ENCODE data around the gene OR4E2.

Gene OR4E2

DNA sequence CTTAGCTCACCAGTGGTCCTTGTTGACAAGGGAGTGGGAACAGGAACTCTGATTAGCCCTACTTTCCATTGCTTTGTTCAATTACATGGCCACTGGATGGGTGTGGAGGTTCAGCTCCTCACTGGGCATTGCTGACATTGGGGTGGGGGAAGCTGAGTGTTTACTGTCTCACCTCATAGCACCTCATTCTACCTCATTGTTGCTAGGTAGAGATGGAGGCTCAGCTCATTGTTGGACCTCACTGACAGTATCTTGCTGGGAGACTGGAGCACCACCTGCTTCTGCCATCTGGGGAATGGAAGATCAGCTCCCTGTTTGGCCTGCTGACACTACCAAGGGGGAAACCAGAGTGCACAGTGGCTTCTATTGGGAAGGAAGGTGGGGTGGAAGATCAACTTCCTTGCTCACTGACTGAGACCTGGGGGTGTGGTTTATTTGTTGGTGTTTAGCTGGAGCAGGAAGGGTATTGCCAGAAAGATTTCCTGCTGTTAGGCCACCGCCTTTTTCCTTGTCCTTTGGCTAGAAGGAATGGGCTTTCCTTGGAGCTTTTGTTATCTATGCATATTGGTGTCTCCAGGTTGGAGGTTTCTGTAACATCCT lies 1.3 kb upstream of the OR4E2 start:
- Histone ChIP-seq H3K18ac (ENCODE audit: low read length) (no peak overlapping the region), H3K36me3 (ENCODE audit: control insufficient read depth, insufficient read depth, low read length) (no peaks in the 10 kb centered on the region), H3K9ac (ENCODE audit: low read length) (no peak overlapping the region), H3K79me2 (ENCODE audit: control insufficient read depth, insufficient read depth, low read length) (no peaks in the 10 kb centered on the region), H3K23ac (ENCODE audit: low read length) (no peak overlapping the region), H4K5ac (ENCODE audit: low read length) (no peak overlapping the region), H3K79me1 (ENCODE audit: low read length) (no peaks in the 10 kb centered on the region), H2BK15ac (replicated peaks; ENCODE audit: low read depth) (no peak overlapping the region), H3K27ac (ENCODE audit: low read depth, low read length) (no peak overlapping the region), H3K4me2 (ENCODE audit: low read length) (no peak overlapping the region), H3K27me3 (ENCODE audit: insufficient read depth, low read length, poor library complexity) (no peaks in the 10 kb centered on the region), H3K4me3 (ENCODE audit: low read length) (no peak overlapping the region), H3K4me1 (ENCODE audit: control insufficient read depth, low read depth, low read length) (peaks cover 3% of the 10 kb centered on the region), H2AK5ac (ENCODE audit: low read length) (no peak overlapping the region), H4K8ac (ENCODE audit: low read depth, low read length) (no peak overlapping the region), H3K56ac (ENCODE audit: low read length) (no peak overlapping the region), H2BK5ac (ENCODE audit: low read length) (no peak overlapping the region), H3K4ac (ENCODE audit: low read depth, low read length) (no peak overlapping the region), H2BK120ac (ENCODE audit: low read depth, low read length) (no peak overlapping the region)
- no CpG with 5 or more reads among the region's 1 CpG for WGBS (ENCODE audit: extremely low coverage, insufficient coverage, low lambda C conversion rate)
- peak; percentile 22 for DNase-seq

DNA sequence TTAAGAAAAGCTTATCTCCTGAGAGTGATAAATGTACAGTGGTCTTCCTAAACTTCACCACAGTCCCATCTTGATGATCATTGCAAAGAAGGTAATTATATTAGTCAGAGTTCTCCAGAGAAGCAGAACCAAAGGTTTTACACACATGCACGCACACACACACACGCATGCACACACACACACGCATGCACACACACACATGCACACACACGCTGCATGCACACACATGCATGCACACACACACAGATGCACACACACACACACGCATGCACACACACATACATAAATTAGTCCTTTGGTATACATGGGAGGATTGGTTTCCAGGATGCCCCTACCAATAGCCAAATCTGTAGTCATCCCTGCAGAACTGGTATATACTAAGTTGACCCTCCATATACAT lies 580 bp downstream of the OR4E2 start:
- Histone ChIP-seq H3K79me2 (ENCODE audit: control insufficient read depth, insufficient read depth, low read length) (no peaks in the 10 kb centered on the region), H3K23ac (ENCODE audit: low read length) (no peak overlapping the region), H3K4me1 (ENCODE audit: control insufficient read depth, low read depth, low read length) (peaks cover 3% of the 10 kb centered on the region), H2BK5ac (ENCODE audit: low read length) (no peak overlapping the region), H2AK5ac (ENCODE audit: low read length) (no peak overlapping the region), H3K9ac (ENCODE audit: low read length) (no peak overlapping the region), H2BK120ac (ENCODE audit: low read depth, low read length) (no peak overlapping the region), H3K56ac (ENCODE audit: low read length) (no peak overlapping the region), H3K4ac (ENCODE audit: low read depth, low read length) (no peak overlapping the region), H3K36me3 (ENCODE audit: control insufficient read depth, insufficient read depth, low read length) (no peaks in the 10 kb centered on the region), H3K27me3 (ENCODE audit: insufficient read depth, low read length, poor library complexity) (no peaks in the 10 kb centered on the region), H4K5ac (ENCODE audit: low read length) (no peak overlapping the region), H3K18ac (ENCODE audit: low read length) (no peak overlapping the region), H3K4me2 (ENCODE audit: low read length) (no peak overlapping the region), H2BK15ac (replicated peaks; ENCODE audit: low read depth) (no peak overlapping the region), H4K8ac (ENCODE audit: low read depth, low read length) (no peak overlapping the region), H3K27ac (ENCODE audit: low read depth, low read length) (no peak overlapping the region), H3K79me1 (ENCODE audit: low read length) (no peaks in the 10 kb centered on the region), H3K4me3 (ENCODE audit: low read length) (no peak overlapping the region)
- no peak for DNase-seq
- WGBS (ENCODE audit: extremely low coverage, insufficient coverage, low lambda C conversion rate), result no CpG with 5 or more reads among the region's 5 CpGs

DNA sequence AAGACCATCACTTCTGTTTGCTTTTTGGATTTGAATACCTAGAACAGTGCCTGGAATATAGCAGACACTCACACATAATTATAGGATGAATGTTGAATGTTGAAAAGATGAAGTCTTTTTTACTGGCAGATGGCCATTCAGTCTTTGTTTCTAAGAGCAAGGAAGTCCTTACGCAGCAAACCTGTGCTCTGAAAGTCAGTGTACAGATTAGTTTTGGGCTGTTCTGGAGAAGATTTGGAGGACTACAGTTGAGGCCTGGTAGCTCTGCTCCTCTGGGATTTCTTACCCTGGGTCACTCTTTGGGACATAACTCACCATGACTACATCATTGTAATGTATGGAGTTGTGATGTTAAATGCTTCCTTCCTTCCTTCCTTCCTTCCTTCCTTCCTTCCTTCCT lies 3.3 kb downstream of the OR4E2 start:
- Histone ChIP-seq H3K27ac (ENCODE audit: low read depth, low read length) (no peak overlapping the region), H4K8ac (ENCODE audit: low read depth, low read length) (no peak overlapping the region), H3K36me3 (ENCODE audit: control insufficient read depth, insufficient read depth, low read length) (no peaks in the 10 kb centered on the region), H3K4me1 (ENCODE audit: control insufficient read depth, low read depth, low read length) (peaks cover 3% of the 10 kb centered on the region), H3K4ac (ENCODE audit: low read depth, low read length) (no peak overlapping the region), H2AK5ac (ENCODE audit: low read length) (no peak overlapping the region), H3K4me3 (ENCODE audit: low read length) (no peak overlapping the region), H3K23ac (ENCODE audit: low read length) (no peak overlapping the region), H3K56ac (ENCODE audit: low read length) (no peak overlapping the region), H3K9ac (ENCODE audit: low read length) (no peak overlapping the region), H2BK120ac (ENCODE audit: low read depth, low read length) (no peak overlapping the region), H4K5ac (ENCODE audit: low read length) (no peak overlapping the region), H3K18ac (ENCODE audit: low read length) (no peak overlapping the region), H2BK15ac (replicated peaks; ENCODE audit: low read depth) (no peak overlapping the region), H2BK5ac (ENCODE audit: low read length) (no peak overlapping the region), H3K4me2 (ENCODE audit: low read length) (no peak overlapping the region), H3K27me3 (ENCODE audit: insufficient read depth, low read length, poor library complexity) (no peaks in the 10 kb centered on the region), H3K79me1 (ENCODE audit: low read length) (no peaks in the 10 kb centered on the region), H3K79me2 (ENCODE audit: control insufficient read depth, insufficient read depth, low read length) (no peaks in the 10 kb centered on the region)
- no peak for DNase-seq
- WGBS (ENCODE audit: extremely low coverage, insufficient coverage, low lambda C conversion rate), result no CpG with 5 or more reads among the region's 1 CpG

GRCh38 chr14:21668377-21668776 lies 14.7 kb downstream of the OR4E2 start:
- H3K27ac ChIP-seq (ENCODE audit: low read depth, low read length), result no peak overlapping the region
- no peak overlapping the region for H3K4ac ChIP-seq (ENCODE audit: low read depth, low read length)
- no peak overlapping the region for H3K4me2 ChIP-seq (ENCODE audit: low read length)
- H3K4me1 ChIP-seq (ENCODE audit: control insufficient read depth, low read depth, low read length), result no peaks in the 10 kb centered on the region
- no peak overlapping the region for H3K18ac ChIP-seq (ENCODE audit: low read length)
- no peaks in the 10 kb centered on the region for H3K36me3 ChIP-seq (ENCODE audit: control insufficient read depth, insufficient read depth, low read length)
- no peak overlapping the region for H3K4me3 ChIP-seq (ENCODE audit: low read length)
- no peak overlapping the region for H4K8ac ChIP-seq (ENCODE audit: low read depth, low read length)
- H3K56ac ChIP-seq (ENCODE audit: low read length), result no peak overlapping the region
- no peak overlapping the region for H2BK120ac ChIP-seq (ENCODE audit: low read depth, low read length)
- H4K5ac ChIP-seq (ENCODE audit: low read length), result no peak overlapping the region
- no CpG with 5 or more reads among the region's 3 CpGs for WGBS (ENCODE audit: extremely low coverage, insufficient coverage, low lambda C conversion rate)
- no peaks in the 10 kb centered on the region for H3K79me2 ChIP-seq (ENCODE audit: control insufficient read depth, insufficient read depth, low read length)
- no peak overlapping the region for H3K23ac ChIP-seq (ENCODE audit: low read length)
- H3K27me3 ChIP-seq (ENCODE audit: insufficient read depth, low read length, poor library complexity), result no peaks in the 10 kb centered on the region
- no peak overlapping the region for H2AK5ac ChIP-seq (ENCODE audit: low read length)
- H2BK5ac ChIP-seq (ENCODE audit: low read length), result no peak overlapping the region
- no peaks in the 10 kb centered on the region for H3K79me1 ChIP-seq (ENCODE audit: low read length)
- H2BK15ac ChIP-seq (replicated peaks; ENCODE audit: low read depth), result no peak overlapping the region
- no peak for DNase-seq
- no peak overlapping the region for H3K9ac ChIP-seq (ENCODE audit: low read length)

DNA sequence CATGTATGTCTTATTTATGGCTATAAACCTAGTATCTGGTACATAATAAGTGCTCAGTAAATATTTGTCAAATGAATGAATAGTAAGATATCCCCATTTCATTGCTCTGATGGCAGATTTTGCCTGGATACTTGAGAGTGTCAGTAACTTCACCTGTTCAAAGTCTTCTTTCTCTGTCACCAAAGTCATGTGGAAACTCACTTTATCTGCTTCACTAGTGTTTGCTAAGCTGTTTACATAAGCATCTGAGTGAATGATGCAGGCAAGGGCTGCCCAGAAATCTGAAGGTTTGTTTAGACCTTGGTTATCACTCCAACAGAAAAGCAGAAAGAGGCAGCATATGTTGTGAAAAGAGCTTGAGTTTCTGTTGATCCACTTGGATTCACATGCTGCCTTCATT lies 15.6 kb downstream of the OR4E2 start:
- H3K36me3 ChIP-seq (ENCODE audit: control insufficient read depth, insufficient read depth, low read length), result no peaks in the 10 kb centered on the region
- H2BK5ac ChIP-seq (ENCODE audit: low read length), result no peak overlapping the region
- no peak overlapping the region for H3K4me3 ChIP-seq (ENCODE audit: low read length)
- H3K27ac ChIP-seq (ENCODE audit: low read depth, low read length), result no peak overlapping the region
- no peaks in the 10 kb centered on the region for H3K79me1 ChIP-seq (ENCODE audit: low read length)
- no peaks in the 10 kb centered on the region for H3K4me1 ChIP-seq (ENCODE audit: control insufficient read depth, low read depth, low read length)
- no peak for DNase-seq
- no peaks in the 10 kb centered on the region for H3K27me3 ChIP-seq (ENCODE audit: insufficient read depth, low read length, poor library complexity)
- H2BK120ac ChIP-seq (ENCODE audit: low read depth, low read length), result no peak overlapping the region
- no peak overlapping the region for H3K4me2 ChIP-seq (ENCODE audit: low read length)
- H3K9ac ChIP-seq (ENCODE audit: low read length), result no peak overlapping the region
- no peak overlapping the region for H2BK15ac ChIP-seq (replicated peaks; ENCODE audit: low read depth)
- no peak overlapping the region for H2AK5ac ChIP-seq (ENCODE audit: low read length)
- H3K4ac ChIP-seq (ENCODE audit: low read depth, low read length), result no peak overlapping the region
- H3K23ac ChIP-seq (ENCODE audit: low read length), result no peak overlapping the region
- no peak overlapping the region for H3K18ac ChIP-seq (ENCODE audit: low read length)
- no peak overlapping the region for H3K56ac ChIP-seq (ENCODE audit: low read length)
- H4K8ac ChIP-seq (ENCODE audit: low read depth, low read length), result no peak overlapping the region
- no peak overlapping the region for H4K5ac ChIP-seq (ENCODE audit: low read length)
- H3K79me2 ChIP-seq (ENCODE audit: control insufficient read depth, insufficient read depth, low read length), result no peaks in the 10 kb centered on the region

DNA sequence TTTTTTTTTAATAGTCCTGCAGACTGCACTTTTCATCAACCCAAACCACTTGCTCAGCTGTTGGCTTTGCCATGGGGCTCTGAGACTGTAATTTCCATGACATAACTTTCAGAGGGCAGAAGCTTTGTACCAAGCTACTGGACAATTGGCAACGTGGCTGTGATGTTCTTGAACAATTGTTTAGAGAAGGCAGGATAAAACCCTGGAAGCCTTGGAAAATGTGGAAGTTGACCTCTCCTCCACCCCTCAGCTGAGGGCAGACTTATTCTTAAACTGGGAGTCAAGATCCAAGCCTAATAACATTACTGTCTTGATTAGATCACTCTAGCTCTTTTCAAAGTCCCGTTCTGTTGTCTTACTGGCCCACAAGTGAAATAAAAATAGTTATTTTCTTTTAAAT lies 17.7 kb downstream of the OR4E2 start:
- no peak overlapping the region for H3K4me2 ChIP-seq (ENCODE audit: low read length)
- no peak overlapping the region for H3K27ac ChIP-seq (ENCODE audit: low read depth, low read length)
- no peak overlapping the region for H2BK15ac ChIP-seq (replicated peaks; ENCODE audit: low read depth)
- no peak overlapping the region for H3K9ac ChIP-seq (ENCODE audit: low read length)
- H3K79me1 ChIP-seq (ENCODE audit: low read length), result no peaks in the 10 kb centered on the region
- no peak overlapping the region for H3K23ac ChIP-seq (ENCODE audit: low read length)
- H2BK5ac ChIP-seq (ENCODE audit: low read length), result no peak overlapping the region
- no peaks in the 10 kb centered on the region for H3K36me3 ChIP-seq (ENCODE audit: control insufficient read depth, insufficient read depth, low read length)
- H3K56ac ChIP-seq (ENCODE audit: low read length), result no peak overlapping the region
- DNase-seq, result no peak
- H3K4me3 ChIP-seq (ENCODE audit: low read length), result no peak overlapping the region
- WGBS (ENCODE audit: extremely low coverage, insufficient coverage, low lambda C conversion rate), result no CpG with 5 or more reads among the region's 2 CpGs
- H4K8ac ChIP-seq (ENCODE audit: low read depth, low read length), result no peak overlapping the region
- H4K5ac ChIP-seq (ENCODE audit: low read length), result no peak overlapping the region
- H2BK120ac ChIP-seq (ENCODE audit: low read depth, low read length), result no peak overlapping the region
- H3K27me3 ChIP-seq (ENCODE audit: insufficient read depth, low read length, poor library complexity), result no peaks in the 10 kb centered on the region
- no peaks in the 10 kb centered on the region for H3K79me2 ChIP-seq (ENCODE audit: control insufficient read depth, insufficient read depth, low read length)
- H2AK5ac ChIP-seq (ENCODE audit: low read length), result no peak overlapping the region
- H3K4ac ChIP-seq (ENCODE audit: low read depth, low read length), result no peak overlapping the region
- H3K18ac ChIP-seq (ENCODE audit: low read length), result no peak overlapping the region
- no peaks in the 10 kb centered on the region for H3K4me1 ChIP-seq (ENCODE audit: control insufficient read depth, low read depth, low read length)

Measured in mesendoderm (in vitro differentiated cells).